Jurkat, Clone E6-1 (cell line): Measurements from ENCODE around the gene ERVK3-1.

Experiments
- DNase-seq: peaks from one replicate; pipeline ENCODE4 v3.0.0-alpha.2; 2011; ENCODE audit warnings: low read depth, low spot score
- H3K4me3 ChIP-seq: 2 replicates; pipeline ENCODE4 v1.5.1; 2011; ENCODE audit warnings: mild to moderate bottlenecking, low read length, control low read depth, moderate library complexity

Gene ERVK3-1

DNA sequence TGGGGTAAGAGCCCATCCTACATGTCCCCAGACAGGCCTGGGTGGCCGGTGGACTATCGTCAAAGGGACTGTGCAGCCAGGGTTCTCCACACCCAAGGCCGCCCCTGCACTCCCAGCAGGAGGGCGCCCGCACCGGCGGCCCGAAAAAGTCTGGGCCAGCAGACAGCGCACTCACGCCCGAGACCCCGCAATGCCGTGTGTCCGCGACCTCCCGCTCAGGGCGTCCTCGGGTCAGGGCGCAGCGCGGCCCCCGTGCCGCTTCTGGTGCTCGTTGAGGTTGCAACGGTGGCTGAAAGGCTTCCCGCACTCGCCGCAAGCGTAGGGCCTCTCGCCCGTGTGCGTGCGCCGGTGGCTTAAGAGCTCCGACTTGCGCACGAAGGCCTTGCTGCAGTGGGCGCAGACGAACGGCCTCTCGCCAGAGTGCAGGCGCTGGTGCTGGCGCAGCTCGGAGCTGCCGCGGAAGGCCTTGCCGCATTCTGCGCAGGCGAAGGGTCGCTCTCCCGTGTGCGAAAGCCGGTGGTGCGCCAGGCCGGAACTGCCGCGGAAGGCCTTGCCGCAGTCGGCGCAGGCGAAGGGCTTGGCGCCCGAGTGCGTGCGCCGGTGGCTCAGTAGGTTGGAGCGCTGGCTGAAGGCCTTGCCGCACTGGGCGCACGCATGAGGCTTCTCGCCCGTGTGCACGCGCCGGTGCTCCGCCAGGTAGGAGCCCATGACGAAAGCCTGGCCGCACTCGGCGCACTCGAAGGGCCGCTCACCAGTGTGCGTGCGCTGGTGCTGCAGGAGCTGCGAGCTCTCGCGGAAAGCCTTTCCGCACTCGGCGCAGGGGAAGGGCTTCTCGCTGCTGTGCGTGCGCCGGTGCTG, 51.0 kb downstream of the ERVK3-1 start:
- DNase-seq: no peak
- no peak overlapping the region for H3K4me3 ChIP-seq

DNA sequence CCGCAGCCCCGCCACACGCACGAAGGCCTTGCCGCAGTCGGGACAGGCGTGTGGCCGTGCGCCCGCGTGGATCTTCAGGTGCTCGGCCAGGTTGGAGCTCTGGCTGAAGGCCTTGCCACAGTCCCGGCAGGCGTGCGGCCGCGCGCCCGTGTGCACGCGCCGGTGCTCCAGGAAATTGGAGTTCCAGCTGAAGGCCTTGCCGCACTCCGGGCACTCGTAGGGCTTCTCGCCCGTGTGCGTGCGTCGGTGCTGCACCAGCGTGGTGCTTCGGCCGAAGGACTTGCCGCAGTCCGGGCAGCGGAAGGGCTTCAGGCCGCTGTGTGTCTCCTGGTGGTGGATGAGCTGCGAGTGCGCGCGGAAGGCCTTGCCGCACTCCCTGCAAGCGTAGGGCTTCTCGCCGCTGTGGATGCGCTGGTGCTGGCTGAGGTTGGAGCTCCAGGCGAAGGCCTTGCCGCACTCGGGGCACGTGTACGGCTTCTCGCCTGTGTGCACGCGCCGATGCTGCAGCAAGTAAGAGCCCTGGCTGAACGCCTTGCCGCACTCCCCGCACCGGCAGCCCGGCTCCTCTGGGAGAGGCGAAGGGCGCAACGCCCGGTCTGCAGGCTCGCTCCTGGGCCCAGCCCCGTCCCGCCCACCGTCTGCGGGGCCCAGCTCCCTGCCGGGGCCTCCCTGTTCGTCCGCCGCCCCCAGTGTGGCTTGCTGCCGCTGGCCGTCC, 51.7 kb downstream of the ERVK3-1 start:
- no peak overlapping the region for H3K4me3 ChIP-seq
- DNase-seq: no peak

DNA sequence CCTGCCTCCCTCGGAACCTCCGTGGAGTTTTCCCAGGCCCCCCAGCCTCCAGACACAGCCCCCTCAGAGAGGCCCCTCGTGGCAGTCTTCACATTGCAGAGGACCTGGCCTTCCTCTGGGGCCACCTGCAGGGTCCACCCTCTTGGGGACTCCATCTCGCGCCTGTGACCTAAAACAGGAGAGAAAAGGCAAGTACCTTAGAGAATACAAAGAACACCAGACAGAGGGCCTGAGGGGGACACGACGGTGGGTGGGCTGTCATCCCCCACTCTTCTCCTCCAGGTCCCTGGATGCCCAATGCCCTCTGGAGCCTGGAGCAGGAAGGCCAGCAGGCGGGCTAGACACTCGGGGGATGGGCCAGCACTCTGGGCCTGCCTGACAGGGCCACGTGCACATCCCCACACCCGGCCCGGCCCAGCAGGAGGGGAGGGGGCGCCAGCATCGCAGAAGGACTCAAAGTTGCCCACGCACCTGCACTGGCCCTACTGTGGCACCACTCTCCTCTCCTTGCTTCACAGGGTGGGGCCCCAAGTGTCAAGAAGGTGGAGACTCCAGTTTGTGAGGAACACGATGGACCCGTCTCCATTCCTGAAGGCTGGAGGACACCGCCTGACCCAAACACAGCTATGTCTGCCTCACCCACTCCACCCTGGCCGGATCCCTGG, 52.4 kb downstream of the ERVK3-1 start:
- no peak overlapping the region for H3K4me3 ChIP-seq
- no peak for DNase-seq

DNA sequence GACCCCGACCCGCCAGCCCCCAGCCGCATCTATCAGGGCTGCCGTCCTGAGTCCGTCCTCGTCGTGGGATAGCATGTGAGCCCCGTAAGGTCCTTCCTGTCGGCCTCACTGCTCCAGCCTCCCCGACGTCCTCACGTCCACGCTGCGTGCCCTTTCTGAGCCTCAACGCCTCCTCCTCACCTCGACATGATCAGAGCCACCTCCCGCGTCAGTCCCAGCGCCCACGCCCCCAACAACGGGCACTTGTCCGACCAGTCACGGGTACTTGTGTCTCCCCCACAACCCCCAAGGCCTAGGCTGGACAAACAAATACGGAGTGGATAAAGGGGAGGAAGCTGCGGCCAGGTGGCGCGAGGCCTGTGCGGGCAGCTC, 56.7 kb downstream of the ERVK3-1 start:
- no peak for DNase-seq
- peak overlapping the region; percentile 87 for H3K4me3 ChIP-seq

DNA sequence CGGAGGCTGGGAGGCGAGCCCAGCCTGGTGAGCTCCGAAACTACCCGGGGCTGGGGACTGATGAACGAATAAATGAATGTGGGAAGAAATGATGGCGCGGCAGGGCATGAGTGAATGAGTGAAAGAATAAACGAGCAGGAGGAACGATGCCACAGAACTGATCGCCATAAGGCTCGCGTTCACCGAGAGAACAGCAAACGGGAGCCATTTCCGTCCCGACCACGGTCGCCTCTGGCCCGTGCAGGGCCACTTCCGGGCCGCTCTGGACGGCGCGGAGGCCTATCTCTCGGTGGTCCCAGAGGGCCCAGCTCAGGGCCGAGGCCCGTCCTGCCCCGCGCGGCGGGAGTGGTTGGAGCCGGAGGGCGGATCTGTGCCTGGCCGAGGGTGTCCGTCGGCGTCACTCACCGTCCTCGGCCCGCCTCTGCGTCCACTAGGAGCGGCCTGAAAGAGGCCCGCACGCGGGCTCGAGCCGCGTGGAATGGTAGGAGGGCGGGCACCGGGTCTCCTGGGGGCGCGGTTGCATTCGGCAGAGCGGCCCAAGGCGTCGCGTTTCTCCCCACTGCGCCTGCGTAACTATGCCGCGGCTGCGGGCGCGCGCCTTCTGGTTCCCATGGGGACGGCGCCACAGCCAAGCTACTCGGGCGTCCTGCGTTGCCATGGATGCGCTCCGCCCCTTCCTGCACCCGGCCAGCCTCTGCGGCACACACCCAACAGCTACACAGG, 57.3 kb downstream of the ERVK3-1 start, which contains the start of gene ZNF497:
ZNF497 (minus strand) TSS at position 480 of the 723 bp plus-strand sequence. CDS start 5,116 bp downstream, outside the sequence.
- peak within 1 kb of the TSS; percentile 87 for H3K4me3 ChIP-seq
- peak; percentile 93 for DNase-seq

DNA sequence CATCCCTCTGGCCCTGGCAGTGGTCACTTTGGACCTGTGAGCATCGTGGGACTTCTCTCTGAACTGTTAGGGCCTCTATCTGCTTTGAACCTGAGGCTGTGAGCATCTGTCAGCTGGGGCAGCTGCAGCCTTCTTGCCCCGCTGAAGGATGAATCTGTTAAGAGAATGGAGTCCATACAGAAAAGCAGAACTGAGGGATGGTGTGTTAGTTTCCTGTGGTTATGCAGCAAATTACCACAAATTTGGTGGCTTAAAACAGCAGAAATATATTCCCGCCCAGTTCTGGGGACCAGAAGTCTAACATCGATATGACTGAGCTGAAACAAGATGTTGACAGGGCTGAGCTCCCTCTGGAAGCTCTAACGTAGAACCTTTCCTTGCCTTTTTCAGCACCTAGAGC, 59.0 kb downstream of the ERVK3-1 start:
- H3K4me3 ChIP-seq: no peak overlapping the region
- no peak for DNase-seq
